HCT116 (cell line): ENCODE data around the gene AQP6. TPM values are rescaled to one million over a fixed set of nuclear protein-coding genes. Genes with fewer than 3 reads are reported as not detected.

Source experiments
- ATAC-seq: fragments of 200-7000 bp; cut with Tn5 transposase; 2 replicates; pipeline ENCODE4 v1.9.1; 2020; ENCODE audit warnings: mild to moderate bottlenecking, moderate library complexity
- BruUV-seq: library from RNA; stranded (reverse); fragments of 400-500 nt; replicated peaks from 2 replicates; lab custom pipeline; 2021; lab: Mats Ljungman, UMichigan
- CTCF ChIA-PET: fragments of 300-600 bp; sonication (Branson Sonifier 250); formaldehyde crosslinking; loops from one replicate; lab custom pipeline; 2021; ENCODE audit warnings: antibody characterized with exemption; lab: Charles Lee
- POLR2A ChIA-PET: fragments of 300-600, 350-600 bp; sonication (Branson Sonifier 250); formaldehyde crosslinking; loops from one replicate; lab custom pipeline; 2021; ENCODE audit warnings: antibody characterized with exemption; lab: Charles Lee
- RAD21 ChIA-PET, 2 experiments: fragments of 300-600 bp; sonication (Branson Sonifier 250); formaldehyde crosslinking; loops; one replicate each; lab custom pipeline; 2023; ENCODE audit warnings: low total read pairs in 2 of 2; ENCODE audit not compliant: uncharacterized antibody in 2 of 2, unreplicated experiment in 2 of 2, low non-redundant PET in 1 of 2; lab: Charles Lee
- DNase-seq: peaks from one replicate; pipeline ENCODE4 v3.0.0-alpha.2; 2010; ENCODE audit warnings: low read depth, low spot score
- H2AFZ ChIP-seq: fragments of 200-600 bp; shearing (Covaris generic), sonication (generic); 2 replicates; pipeline ENCODE4 v1.6.1; 2017; ENCODE audit warnings: low read depth, mixed run types, mixed read lengths, antibody characterized with exemption, low read length; ENCODE audit not compliant: poor library complexity, severe bottlenecking
- H3K27ac ChIP-seq: 2 replicates; pipeline ENCODE4 v1.5.1; 2012; ENCODE audit warnings: low read depth, low read length
- H3K27me3 ChIP-seq: fragments of 200-600 bp; sonication (generic); 2 replicates; pipeline ENCODE4 v1.6.1; 2016; ENCODE audit warnings: mixed run types, low read length, mixed read lengths; ENCODE audit not compliant: insufficient read depth
- H3K36me3 ChIP-seq, 2 experiments: fragments of 200-500 bp in 1 of 2; fragments of 200-600 bp in 1 of 2; sonication (Bioruptor generic) in 1 of 2; sonication (generic) in 1 of 2; 2 replicates each; pipeline versions ENCODE4 v1.5.1 to v1.6.1; 2014 to 2016; ENCODE audit warnings: low read length in 2 of 2, inconsistent platforms in 1 of 2, mixed read lengths in 1 of 2, mixed run types in 1 of 2; ENCODE audit not compliant: insufficient read depth in 2 of 2, control insufficient read depth in 1 of 2
- H3K4me1 ChIP-seq, 2 experiments: fragments of 200-600 bp in 1 of 2; sonication (generic) in 1 of 2; 2 replicates each; pipeline versions ENCODE4 v1.5.1 to v1.6.1; 2012 to 2017; ENCODE audit warnings: low read length in 2 of 2, inconsistent platforms in 1 of 2, mild to moderate bottlenecking in 1 of 2, mixed read lengths in 1 of 2, mixed run types in 1 of 2, moderate library complexity in 1 of 2; ENCODE audit not compliant: insufficient read depth in 2 of 2, control insufficient read depth in 1 of 2
- H3K4me2 ChIP-seq: fragments of 200-600 bp; sonication (generic); 2 replicates; pipeline ENCODE4 v1.6.1; 2017; ENCODE audit warnings: mixed run types, low read length, mixed read lengths
- H3K4me3 ChIP-seq, 2 experiments: fragments of 200-600 bp in 1 of 2; sonication (generic) in 1 of 2; replicated peaks in 1 of 2; 2 replicates each; pipeline ENCODE4 v1.5.1; 2011 to 2016; ENCODE audit warnings: low read length in 2 of 2, control low read depth in 1 of 2, low read depth in 1 of 2, mild to moderate bottlenecking in 1 of 2, mixed read lengths in 1 of 2, mixed run types in 1 of 2
- H3K79me2 ChIP-seq: fragments of 200-600 bp; sonication (generic); 2 replicates; pipeline ENCODE4 v1.6.1; 2017; ENCODE audit warnings: mild to moderate bottlenecking, mixed run types, low read length, moderate library complexity, mixed read lengths; ENCODE audit not compliant: insufficient read depth
- H3K9ac ChIP-seq: fragments of 200-600 bp; sonication (generic); 2 replicates; pipeline ENCODE4 v1.6.1; 2016; ENCODE audit warnings: low read length, mixed read lengths
- H3K9me2 ChIP-seq: fragments of 200-600 bp; sonication (generic), shearing (Covaris generic); 2 replicates; pipeline ENCODE4 v1.6.1; 2017; ENCODE audit warnings: mixed run types, mild to moderate bottlenecking, moderate library complexity; ENCODE audit not compliant: insufficient read depth
- H3K9me3 ChIP-seq, 2 experiments: fragments of 200-500 bp in 1 of 2; fragments of 200-600 bp in 1 of 2; sonication (Bioruptor generic) in 1 of 2; sonication (generic) in 1 of 2; 2 replicates each; pipeline ENCODE4 v1.6.1; 2014 to 2017; ENCODE audit warnings: low read length in 2 of 2, mixed read lengths in 2 of 2, inconsistent platforms in 1 of 2, low read depth in 1 of 2, mild to moderate bottlenecking in 1 of 2, mixed run types in 1 of 2, moderate library complexity in 1 of 2; ENCODE audit not compliant: control insufficient read depth in 1 of 2, insufficient read depth in 1 of 2
- H4K20me1 ChIP-seq: fragments of 200-600 bp; sonication (generic), shearing (Covaris generic); 2 replicates; pipeline ENCODE4 v1.6.1; 2017; ENCODE audit warnings: mixed run types, mild to moderate bottlenecking, moderate library complexity; ENCODE audit not compliant: insufficient read depth
- ATF3 ChIP-seq: IDR thresholded peaks from 2 replicates; pipeline ENCODE4 v1.6.1; 2012
- CBX3 ChIP-seq: IDR thresholded peaks from 2 replicates; pipeline ENCODE4 v1.6.1; 2012; ENCODE audit warnings: low read depth
- EGR1 ChIP-seq: IDR thresholded peaks from 2 replicates; pipeline ENCODE4 v1.6.1; 2012; ENCODE audit warnings: low read depth
- ELF1 ChIP-seq: IDR thresholded peaks from 2 replicates; pipeline ENCODE4 v1.6.1; 2012; ENCODE audit warnings: low read depth, borderline replicate concordance
- POLR2A ChIP-seq: IDR thresholded peaks from 2 replicates; pipeline ENCODE4 v1.7.0; 2011; ENCODE audit warnings: borderline replicate concordance; ENCODE audit not compliant: insufficient read depth, insufficient read length; ENCODE audit errors: extremely low read depth
- POLR2AphosphoS5 ChIP-seq: IDR thresholded peaks from 2 replicates; pipeline ENCODE4 v1.6.1; 2011; ENCODE audit warnings: mild to moderate bottlenecking, low read depth, low read length, moderate library complexity
- RAD21 ChIP-seq: IDR thresholded peaks from 2 replicates; pipeline ENCODE4 v1.6.1; 2012; ENCODE audit warnings: low read depth, mild to moderate bottlenecking
- YY1 ChIP-seq: IDR thresholded peaks from 2 replicates; pipeline ENCODE4 v1.6.1; 2011; ENCODE audit warnings: low read length, low read depth, moderate library complexity, mild to moderate bottlenecking; ENCODE audit not compliant: insufficient replicate concordance; ENCODE audit errors: extremely low read depth
- ZNF274 ChIP-seq: fragments of 200-500 bp; sonication (Bioruptor generic); IDR thresholded peaks from 2 replicates; pipeline ENCODE4 v1.6.1; 2014; ENCODE audit warnings: mild to moderate bottlenecking, low read depth, low read length, inconsistent platforms
- intact Hi-C: fragments of 100-400 bp; cut with micrococcal nuclease; formaldehyde crosslinking; loops from 2 replicates; pipeline ENCODE4 v1.10.0; 2022
- total RNA-seq: library from RNA; stranded (reverse); gene quantifications from one replicate; pipeline ENCODE4 v1.2.1, GENCODE V29; 2021; ENCODE audit not compliant: unreplicated experiment
- TF ChIP-seq, protein P1 (sequence below), 3 experiments: fragments of 200-600 bp in 1 of 3; sonication (generic) in 1 of 3; IDR thresholded peaks in 2 of 3; conservative IDR thresholded peaks in 1 of 3; 2 replicates each; pipeline ENCODE4 v1.5.1; 2012 to 2017; ENCODE audit warnings: low read depth in 2 of 3, low read length in 2 of 3, antibody characterized with exemption in 1 of 3, borderline replicate concordance in 1 of 3, control low read depth in 1 of 3, mild to moderate bottlenecking in 1 of 3, mixed read lengths in 1 of 3, mixed run types in 1 of 3, moderate library complexity in 1 of 3; ENCODE audit not compliant: insufficient read depth in 1 of 3
- TF ChIP-seq, protein P2 (sequence below): IDR thresholded peaks from 2 replicates; pipeline ENCODE4 v1.6.1; 2012; ENCODE audit warnings: low read depth

AQP6 gene
- total RNA-seq, 1 experiment from 2014 or later, result not detected

DNA sequence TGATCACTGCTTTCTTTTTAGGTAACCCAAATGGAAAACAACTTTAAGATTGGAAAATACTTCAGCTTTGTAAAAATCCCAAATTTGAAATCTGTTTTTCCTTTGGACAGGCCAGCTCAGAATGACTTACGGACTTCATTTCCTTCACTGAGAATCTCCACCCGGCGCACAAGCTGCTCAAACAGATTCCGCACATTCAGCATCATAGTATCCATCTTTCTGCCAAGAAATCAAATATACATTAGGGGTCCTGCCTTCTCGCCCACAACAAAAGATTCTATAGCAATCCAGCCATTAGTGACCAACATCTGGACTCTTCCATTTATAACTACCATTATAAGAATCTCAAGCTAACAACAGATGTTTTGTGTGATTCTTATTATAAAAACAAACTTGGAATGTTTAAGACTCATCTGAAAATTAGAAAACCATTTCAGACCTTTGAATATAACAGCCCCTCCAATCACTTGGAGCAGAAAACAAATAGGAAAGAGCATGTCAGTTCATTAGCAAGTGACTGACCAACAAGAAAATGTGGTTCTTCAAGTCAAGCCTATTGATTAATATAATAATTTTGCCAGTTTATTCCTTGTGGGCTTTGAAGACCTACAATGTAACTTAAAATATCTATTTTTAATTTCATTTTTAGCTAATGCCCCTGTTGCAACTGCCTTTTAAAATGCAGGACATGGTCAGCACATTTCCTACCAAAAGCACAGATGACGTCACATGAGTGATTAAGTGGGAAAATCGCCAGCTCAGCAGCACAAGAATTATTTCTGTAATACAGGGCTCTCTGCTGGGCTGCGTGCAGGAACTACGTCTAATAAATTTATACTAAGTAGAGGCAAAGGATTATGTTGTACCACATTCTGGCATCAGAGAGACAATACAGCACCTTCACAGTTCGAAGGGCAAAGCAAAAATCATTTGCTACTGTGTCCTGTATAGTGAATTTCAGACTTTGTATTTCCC, 44.0 kb downstream of the AQP6 start:
- no peak overlapping the region for H2AFZ ChIP-seq
- ChIA-PET POLR2A (no interaction called here), CTCF (interaction anchor here (2.2 kb wide), 1 partner anchor 22 kb away, joined by 5 read pairs; no protein-coding TSS in a partner anchor), RAD21 (no interaction called here)
- DNase-seq (no peak), ATAC-seq (no peak)
- H4K20me1 ChIP-seq, result no peaks in the 10 kb centered on the region; the same call in 1 of the 2 replicates
- H3K9me3 ChIP-seq, result no peaks in the 10 kb centered on the region
- peaks cover 21 to 35% of the 10 kb centered on the region in 2 experiments for H3K36me3 ChIP-seq
- H3K9ac ChIP-seq, result no peak overlapping the region
- no peaks in the 10 kb centered on the region for H3K4me1 ChIP-seq
- H3K27ac ChIP-seq, result no peak overlapping the region
- intact Hi-C loops, result no loop called here
- H3K27me3 ChIP-seq, result no peaks in the 10 kb centered on the region
- H3K79me2 ChIP-seq, result peaks cover 94% of the 10 kb centered on the region
- H3K4me3 ChIP-seq, result no peak overlapping the region
- no TSS peak for BruUV-seq
- TF ChIP-seq ATF3 (no peak), CBX3 (no peak), ELF1 (no peak), YY1 (no peak), ZNF274 (no peak), POLR2A (no peak), EGR1 (no peak), RAD21 (no peak), POLR2AphosphoS5 (no peak)
- TF ChIP-seq, protein P1, sequence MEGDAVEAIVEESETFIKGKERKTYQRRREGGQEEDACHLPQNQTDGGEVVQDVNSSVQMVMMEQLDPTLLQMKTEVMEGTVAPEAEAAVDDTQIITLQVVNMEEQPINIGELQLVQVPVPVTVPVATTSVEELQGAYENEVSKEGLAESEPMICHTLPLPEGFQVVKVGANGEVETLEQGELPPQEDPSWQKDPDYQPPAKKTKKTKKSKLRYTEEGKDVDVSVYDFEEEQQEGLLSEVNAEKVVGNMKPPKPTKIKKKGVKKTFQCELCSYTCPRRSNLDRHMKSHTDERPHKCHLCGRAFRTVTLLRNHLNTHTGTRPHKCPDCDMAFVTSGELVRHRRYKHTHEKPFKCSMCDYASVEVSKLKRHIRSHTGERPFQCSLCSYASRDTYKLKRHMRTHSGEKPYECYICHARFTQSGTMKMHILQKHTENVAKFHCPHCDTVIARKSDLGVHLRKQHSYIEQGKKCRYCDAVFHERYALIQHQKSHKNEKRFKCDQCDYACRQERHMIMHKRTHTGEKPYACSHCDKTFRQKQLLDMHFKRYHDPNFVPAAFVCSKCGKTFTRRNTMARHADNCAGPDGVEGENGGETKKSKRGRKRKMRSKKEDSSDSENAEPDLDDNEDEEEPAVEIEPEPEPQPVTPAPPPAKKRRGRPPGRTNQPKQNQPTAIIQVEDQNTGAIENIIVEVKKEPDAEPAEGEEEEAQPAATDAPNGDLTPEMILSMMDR (IDR thresholded peaks at IDR 0.05 in 2 of 3, conservative IDR thresholded peaks at IDR 0.05 in 1 of 3; ENCODE audit: borderline replicate concordance in 1 of 3, insufficient read depth in 1 of 3, low read depth in 2 of 3, low read length in 2 of 3), result no peak
- TF ChIP-seq, protein P2, sequence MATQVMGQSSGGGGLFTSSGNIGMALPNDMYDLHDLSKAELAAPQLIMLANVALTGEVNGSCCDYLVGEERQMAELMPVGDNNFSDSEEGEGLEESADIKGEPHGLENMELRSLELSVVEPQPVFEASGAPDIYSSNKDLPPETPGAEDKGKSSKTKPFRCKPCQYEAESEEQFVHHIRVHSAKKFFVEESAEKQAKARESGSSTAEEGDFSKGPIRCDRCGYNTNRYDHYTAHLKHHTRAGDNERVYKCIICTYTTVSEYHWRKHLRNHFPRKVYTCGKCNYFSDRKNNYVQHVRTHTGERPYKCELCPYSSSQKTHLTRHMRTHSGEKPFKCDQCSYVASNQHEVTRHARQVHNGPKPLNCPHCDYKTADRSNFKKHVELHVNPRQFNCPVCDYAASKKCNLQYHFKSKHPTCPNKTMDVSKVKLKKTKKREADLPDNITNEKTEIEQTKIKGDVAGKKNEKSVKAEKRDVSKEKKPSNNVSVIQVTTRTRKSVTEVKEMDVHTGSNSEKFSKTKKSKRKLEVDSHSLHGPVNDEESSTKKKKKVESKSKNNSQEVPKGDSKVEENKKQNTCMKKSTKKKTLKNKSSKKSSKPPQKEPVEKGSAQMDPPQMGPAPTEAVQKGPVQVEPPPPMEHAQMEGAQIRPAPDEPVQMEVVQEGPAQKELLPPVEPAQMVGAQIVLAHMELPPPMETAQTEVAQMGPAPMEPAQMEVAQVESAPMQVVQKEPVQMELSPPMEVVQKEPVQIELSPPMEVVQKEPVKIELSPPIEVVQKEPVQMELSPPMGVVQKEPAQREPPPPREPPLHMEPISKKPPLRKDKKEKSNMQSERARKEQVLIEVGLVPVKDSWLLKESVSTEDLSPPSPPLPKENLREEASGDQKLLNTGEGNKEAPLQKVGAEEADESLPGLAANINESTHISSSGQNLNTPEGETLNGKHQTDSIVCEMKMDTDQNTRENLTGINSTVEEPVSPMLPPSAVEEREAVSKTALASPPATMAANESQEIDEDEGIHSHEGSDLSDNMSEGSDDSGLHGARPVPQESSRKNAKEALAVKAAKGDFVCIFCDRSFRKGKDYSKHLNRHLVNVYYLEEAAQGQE, result no peak
- H3K4me2 ChIP-seq, result no peak overlapping the region
- no peaks in the 10 kb centered on the region for H3K9me2 ChIP-seq
